Breast epithelium (tissue), 4 donors: ENCODE results near the gene CPLANE2. TPM values are rescaled to one million over a fixed set of nuclear protein-coding genes. Genes with fewer than 3 reads are reported as not detected.

ENCODE experiments used
- DNase-seq, 2 donors: peaks; one replicate each; pipeline ENCODE4 v3.0.0-alpha.2; 2019; ENCODE audit warnings: low spot score in 2 of 2
- H3K27ac ChIP-seq, 2 donors: fragments of 200-600 bp; sonication (generic) in 1 of 2; one replicate each; pipeline ENCODE4 v1.5.1; 2016 to 2019; ENCODE audit warnings: mild to moderate bottlenecking in 1 of 2
- H3K27me3 ChIP-seq, 2 donors: fragments of 200-600 bp; sonication (generic) in 1 of 2; one replicate each; pipeline versions ENCODE4 v1.5.1 to v1.6.0; 2017 to 2019; ENCODE audit warnings: control low read depth in 1 of 2, mild to moderate bottlenecking in 1 of 2
- H3K36me3 ChIP-seq: fragments of 200-600 bp; one replicate; pipeline ENCODE4 v1.5.1; 2019
- H3K4me1 ChIP-seq, 2 donors: fragments of 200-600 bp; sonication (generic); one replicate each; pipeline ENCODE4 v1.5.1; 2016 to 2019; ENCODE audit warnings: control low read depth in 1 of 2
- H3K4me3 ChIP-seq, 3 donors: fragments of 200-600 bp; sonication (generic); 1 replicate in 2 of 3; 2 replicates in 1 of 3; pipeline ENCODE4 v1.5.1; 2016 to 2019; ENCODE audit warnings: mild to moderate bottlenecking in 3 of 3, moderate library complexity in 2 of 3
- H3K9me3 ChIP-seq, 2 donors: fragments of 200-600 bp; sonication (generic) in 1 of 2; one replicate each; pipeline ENCODE4 v1.5.1; 2016 to 2019; ENCODE audit warnings: control low read depth in 1 of 2
- POLR2A ChIP-seq: fragments of 450-650 bp; IDR thresholded peaks from one replicate; pipeline ENCODE4 v1.6.1; 2016; ENCODE audit warnings: antibody characterized with exemption, mild to moderate bottlenecking, moderate library complexity
- POLR2AphosphoS5 ChIP-seq, 3 donors: sonication (generic); formaldehyde crosslinking; IDR thresholded peaks; one replicate each; pipeline ENCODE4 v1.6.1; 2017; ENCODE audit warnings: antibody characterized with exemption in 3 of 3
- intact Hi-C: fragments of 100-400 bp; cut with DNase I; formaldehyde crosslinking; loops from one replicate; pipeline ENCODE4 v1.15.1; 2023; ENCODE audit warnings: low total_unique reads
- total RNA-seq, 3 donors: library from RNA; depleted of rRNA; stranded (reverse); fragments of >200 nt; gene quantifications; one replicate each; pipeline ENCODE4 v1.1.0, GENCODE V29; 2016
- TF ChIP-seq, protein P1 (sequence below), 3 donors: fragments of 450-650 bp; IDR thresholded peaks; one replicate each; pipeline ENCODE4 v1.5.1; 2016 to 2017; ENCODE audit warnings: antibody characterized with exemption in 3 of 3, mild to moderate bottlenecking in 3 of 3, moderate library complexity in 3 of 3

The CPLANE2 gene
- total RNA-seq, 3 donors from 2014 or later: 4.3 to 9.5 (median 8.2) TPM

DNA sequence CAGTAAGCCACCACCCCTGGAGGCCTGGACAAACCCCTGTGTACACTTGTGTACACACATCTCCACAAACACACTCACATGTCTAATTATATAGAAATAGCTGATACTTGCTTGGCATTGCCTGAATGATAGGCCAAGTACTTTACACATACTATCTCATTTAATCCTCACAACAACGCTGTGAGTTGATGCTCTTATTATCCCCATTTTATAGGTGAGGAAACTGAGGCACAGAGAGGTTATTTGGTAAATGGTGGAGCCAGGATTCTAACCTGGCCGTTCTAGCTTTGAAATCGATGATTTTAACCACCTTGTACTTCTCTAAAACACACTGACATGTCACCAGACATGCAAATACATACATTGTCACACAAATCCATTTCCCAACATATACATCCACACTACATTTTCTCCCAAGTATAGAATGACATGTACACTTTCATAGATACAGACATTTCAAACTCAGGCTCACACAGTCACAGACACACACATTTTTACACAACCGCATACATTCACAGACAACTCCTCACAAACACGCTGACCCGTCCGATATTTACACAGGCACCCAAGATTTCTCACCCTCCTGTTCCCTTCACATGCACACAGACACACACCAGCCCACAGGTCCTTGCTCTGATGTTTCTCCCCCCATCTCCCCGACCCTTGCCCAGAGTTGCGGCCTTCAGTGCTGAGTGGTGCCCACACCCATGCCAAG is 27.7 kb downstream of the CPLANE2 start:
- H3K27me3 ChIP-seq: no peaks in the 10 kb centered on the region
- no peak for DNase-seq
- no peak overlapping the region for H3K27ac ChIP-seq
- TF ChIP-seq, protein P1, sequence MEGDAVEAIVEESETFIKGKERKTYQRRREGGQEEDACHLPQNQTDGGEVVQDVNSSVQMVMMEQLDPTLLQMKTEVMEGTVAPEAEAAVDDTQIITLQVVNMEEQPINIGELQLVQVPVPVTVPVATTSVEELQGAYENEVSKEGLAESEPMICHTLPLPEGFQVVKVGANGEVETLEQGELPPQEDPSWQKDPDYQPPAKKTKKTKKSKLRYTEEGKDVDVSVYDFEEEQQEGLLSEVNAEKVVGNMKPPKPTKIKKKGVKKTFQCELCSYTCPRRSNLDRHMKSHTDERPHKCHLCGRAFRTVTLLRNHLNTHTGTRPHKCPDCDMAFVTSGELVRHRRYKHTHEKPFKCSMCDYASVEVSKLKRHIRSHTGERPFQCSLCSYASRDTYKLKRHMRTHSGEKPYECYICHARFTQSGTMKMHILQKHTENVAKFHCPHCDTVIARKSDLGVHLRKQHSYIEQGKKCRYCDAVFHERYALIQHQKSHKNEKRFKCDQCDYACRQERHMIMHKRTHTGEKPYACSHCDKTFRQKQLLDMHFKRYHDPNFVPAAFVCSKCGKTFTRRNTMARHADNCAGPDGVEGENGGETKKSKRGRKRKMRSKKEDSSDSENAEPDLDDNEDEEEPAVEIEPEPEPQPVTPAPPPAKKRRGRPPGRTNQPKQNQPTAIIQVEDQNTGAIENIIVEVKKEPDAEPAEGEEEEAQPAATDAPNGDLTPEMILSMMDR (IDR thresholded peaks at IDR 0.05): no peak
- TF ChIP-seq POLR2AphosphoS5 (IDR thresholded peaks at IDR 0.05) (no peak), POLR2A (no peak)
- H3K36me3 ChIP-seq: no peaks in the 10 kb centered on the region
- intact Hi-C loops: loop anchor here (5.0 to 10.0 kb wide), 2 partner anchors 674 to 1277 kb away; no protein-coding TSS in a partner anchor
- no peaks in the 10 kb centered on the region for H3K9me3 ChIP-seq
- H3K4me1 ChIP-seq: peaks cover 0 to 17% of the 10 kb centered on the region in 2 donors
- peak overlapping the region in 1 of 3 donors; percentile 20 for H3K4me3 ChIP-seq

DNA sequence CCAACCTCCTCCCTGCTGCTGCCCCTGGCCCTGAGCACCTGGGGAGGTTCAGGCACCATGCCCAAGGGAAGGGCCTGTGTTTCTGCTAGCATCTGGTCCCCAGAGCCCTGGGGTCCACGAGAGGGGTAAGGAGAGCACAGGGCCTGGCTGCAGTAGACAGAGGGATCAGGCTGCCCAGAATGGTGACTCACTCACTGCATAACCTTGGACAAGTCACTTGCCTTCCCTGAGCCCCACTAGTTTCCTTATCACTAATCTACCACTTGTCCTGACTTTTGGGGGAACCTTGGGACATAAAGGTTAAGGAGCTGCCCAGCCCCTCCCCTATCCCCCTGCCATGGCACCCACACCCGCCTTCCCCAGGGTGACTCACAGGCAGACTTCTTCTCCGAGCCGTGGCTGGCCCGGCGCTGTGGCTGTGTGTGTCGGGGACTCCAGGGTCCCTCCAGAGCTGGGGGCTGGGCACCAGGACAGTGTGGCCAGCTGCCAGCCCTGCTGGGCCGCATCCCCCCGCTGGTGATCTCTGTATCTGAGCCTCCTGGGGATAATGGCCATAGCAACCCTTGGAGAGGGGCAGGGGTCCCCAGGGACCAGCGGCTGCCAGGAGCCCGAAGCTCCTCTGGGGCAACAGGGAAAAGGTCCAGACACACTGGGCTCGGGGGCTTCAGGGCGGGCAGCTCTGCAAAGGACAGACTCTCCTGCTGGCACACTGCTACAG is 28.6 kb downstream of the CPLANE2 start:
- peak overlapping the region; percentile 0 to 87 for H3K27ac ChIP-seq
- intact Hi-C loops: loop anchor here (5.0 to 10.0 kb wide), 2 partner anchors 674 to 1276 kb away; no protein-coding TSS in a partner anchor
- TF ChIP-seq POLR2AphosphoS5 (IDR thresholded peaks at IDR 0.05) (no peak), POLR2A (no peak)
- TF ChIP-seq, protein P1 (IDR thresholded peaks at IDR 0.05): no peak

DNA sequence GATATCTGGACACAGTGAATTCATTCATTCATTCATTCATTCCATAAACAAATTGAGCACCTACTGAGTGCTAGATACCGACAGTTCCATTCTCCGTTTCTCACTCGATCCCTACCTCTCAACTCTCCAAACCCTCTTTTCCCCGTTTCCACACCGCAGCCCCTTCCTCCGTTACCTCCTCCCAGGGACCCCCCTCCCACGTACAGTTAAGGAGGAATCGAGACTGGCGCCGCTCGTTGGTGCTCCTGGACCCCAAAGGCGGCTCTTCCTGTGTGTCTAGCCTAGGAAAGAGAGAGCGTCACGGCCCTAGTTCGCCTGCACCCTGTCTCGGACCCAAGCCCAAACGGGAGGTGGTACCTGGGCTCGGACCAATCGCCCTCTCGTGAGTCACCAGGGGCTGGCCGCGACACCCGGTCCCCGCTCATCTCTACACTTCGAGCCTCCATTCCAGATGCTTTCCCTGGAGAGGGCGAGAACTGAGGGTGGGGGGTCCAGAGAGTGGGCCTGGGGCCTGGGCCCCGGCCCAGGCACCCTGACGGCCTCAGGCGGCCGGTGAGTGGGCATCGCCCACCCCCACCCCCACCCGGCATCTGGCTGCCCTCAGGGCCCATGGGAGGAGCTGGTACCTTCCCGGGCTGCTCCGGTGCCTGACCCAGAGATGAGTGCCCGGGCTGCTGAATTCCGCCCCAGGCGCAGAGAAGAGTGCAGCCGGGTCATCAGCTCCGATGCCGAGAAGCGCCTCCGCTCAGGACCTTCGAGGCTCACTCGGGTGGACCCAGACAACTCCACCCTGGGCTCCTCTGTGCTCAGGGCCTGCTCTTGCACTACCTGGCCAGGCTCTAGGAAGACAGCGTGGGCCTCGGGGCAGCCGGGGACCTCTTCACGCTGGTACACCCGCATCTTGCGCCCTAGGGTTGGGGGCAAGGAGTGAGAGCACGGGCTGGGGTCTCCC is 29.4 kb downstream of the CPLANE2 start:
- H3K27ac ChIP-seq: peak overlapping the region; percentile 87 to 92
- H3K9me3 ChIP-seq: no peaks in the 10 kb centered on the region
- peaks cover 0 to 17% of the 10 kb centered on the region in 2 donors for H3K4me1 ChIP-seq
- no peaks in the 10 kb centered on the region for H3K36me3 ChIP-seq
- intact Hi-C loops: loop anchor here (5.0 to 10.0 kb wide), 2 partner anchors 673 to 1275 kb away; no protein-coding TSS in a partner anchor
- no peaks in the 10 kb centered on the region for H3K27me3 ChIP-seq
- DNase-seq: no peak
- peak overlapping the region; percentile 48 to 75 (median 69) for H3K4me3 ChIP-seq
- TF ChIP-seq, protein P1 (IDR thresholded peaks at IDR 0.05): no peak
- TF ChIP-seq POLR2AphosphoS5 (IDR thresholded peaks at IDR 0.05) (no peak), POLR2A (no peak)

More for the DNA sequence above, 28.6 kb downstream of the CPLANE2 start:
- Histone ChIP-seq H3K4me1 (peaks cover 0 to 17% of the 10 kb centered on the region in 2 donors), H3K27me3 (no peaks in the 10 kb centered on the region), H3K9me3 (no peaks in the 10 kb centered on the region), H3K4me3 (no peak overlapping the region), H3K36me3 (no peaks in the 10 kb centered on the region)
- no peak for DNase-seq

DNA sequence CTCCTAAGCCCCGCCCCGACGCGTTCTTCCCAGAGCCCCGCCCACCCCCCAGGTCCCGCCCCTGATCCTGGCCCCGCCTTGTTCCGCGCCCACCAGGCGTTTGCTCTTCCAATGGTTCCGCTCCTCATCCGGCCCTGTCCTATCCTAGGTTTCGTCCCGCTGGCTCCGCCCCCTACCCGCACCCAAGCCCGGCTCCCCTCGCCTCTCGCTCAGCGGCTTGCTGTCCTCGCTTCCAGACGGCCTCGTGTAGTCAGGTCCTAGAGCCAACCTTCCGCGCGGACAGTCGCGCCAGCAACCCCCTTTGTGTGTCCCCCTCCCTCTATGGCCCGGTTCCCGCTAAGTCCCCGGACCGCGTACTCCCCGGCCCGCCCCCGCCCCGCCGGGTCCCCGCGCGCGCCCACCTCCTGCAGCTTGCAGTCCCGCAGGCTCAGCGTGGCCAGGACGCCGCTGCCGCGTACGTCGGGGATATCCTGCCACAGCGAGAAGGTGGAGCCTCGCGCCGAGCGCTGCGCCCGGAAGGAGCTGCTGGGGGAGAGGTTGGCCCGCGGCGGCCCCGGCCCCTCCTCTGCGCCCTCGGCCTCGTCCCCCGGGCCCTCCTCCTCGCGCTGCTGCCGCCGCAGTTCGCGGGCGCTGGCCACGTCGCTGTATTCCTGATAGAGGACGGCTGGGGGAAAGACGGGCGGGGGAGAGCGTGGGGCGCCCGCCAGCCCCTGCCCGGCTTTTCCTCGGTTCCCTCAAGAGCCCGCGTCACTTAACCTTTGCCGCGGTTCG is 30.3 kb downstream of the CPLANE2 start:
- H3K36me3 ChIP-seq: no peaks in the 10 kb centered on the region
- peaks cover 0 to 15% of the 10 kb centered on the region in 2 donors for H3K4me1 ChIP-seq
- H3K4me3 ChIP-seq: peak overlapping the region; percentile 48 to 75 (median 69)
- H3K27ac ChIP-seq: peak overlapping the region; percentile 87 to 92
- TF ChIP-seq POLR2AphosphoS5 (IDR thresholded peaks at IDR 0.05) (peak; percentile 15 to 43 (median 27)), POLR2A (no peak)
- TF ChIP-seq, protein P1 (IDR thresholded peaks at IDR 0.05): no peak
- no peaks in the 10 kb centered on the region for H3K27me3 ChIP-seq
- DNase-seq: peak; percentile 97
- intact Hi-C loops: loop anchor here (5.0 to 10.0 kb wide), 2 partner anchors 672 to 1274 kb away; no protein-coding TSS in a partner anchor
- no peaks in the 10 kb centered on the region for H3K9me3 ChIP-seq
